Coronary artery (tissue), 2 donors: Measurements from ENCODE around the gene CYP17A1.

Experiments
- DNase-seq: peaks from one replicate; pipeline ENCODE4 v3.0.0-alpha.2; 2017; ENCODE audit warnings: low spot score
- H3K27ac ChIP-seq, 2 donors: fragments of 200-600 bp; sonication (generic); one replicate each; pipeline ENCODE4 v1.5.1; 2016 to 2019
- H3K4me3 ChIP-seq: fragments of 200-600 bp; sonication (generic); 2 replicates; pipeline ENCODE4 v1.5.1; 2016; ENCODE audit warnings: mild to moderate bottlenecking, moderate library complexity
- CTCF ChIP-seq: fragments of 200-600 bp; sonication (generic); IDR thresholded peaks from one replicate; pipeline ENCODE4 v1.5.1; 2019; ENCODE audit warnings: antibody characterized with exemption

CYP17A1 gene

DNA sequence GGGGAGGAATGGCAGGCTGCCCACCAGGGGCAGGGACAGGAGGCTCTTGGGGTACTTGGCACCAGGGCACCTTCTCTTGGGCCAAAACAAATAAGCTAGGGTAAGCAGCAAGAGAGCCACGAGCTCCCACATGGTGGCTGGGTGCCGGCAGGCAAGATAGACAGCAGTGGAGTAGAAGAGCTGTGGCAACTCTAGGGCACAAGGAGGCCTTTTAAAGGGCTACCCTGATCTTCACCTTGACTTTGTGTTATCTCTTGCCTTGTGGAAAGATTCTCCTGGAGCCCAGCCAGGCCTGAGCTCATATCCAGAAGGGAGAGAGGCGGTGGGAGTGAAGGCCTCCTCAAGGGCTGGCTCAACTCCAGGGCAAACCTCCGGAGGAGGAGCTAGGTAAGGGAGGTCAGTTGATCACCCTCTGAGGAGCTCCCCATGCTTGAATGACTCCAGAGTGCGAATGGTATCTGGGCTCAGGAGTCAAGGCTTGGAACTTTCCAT, at the start of gene CYP17A1:
CYP17A1 (minus strand) TSS at position 184 of the 492 bp plus-strand sequence; CDS start at position 132, 52 bp downstream.
- Histone ChIP-seq H3K4me3 (no peak within 1 kb of the TSS), H3K27ac (no peak within 1 kb of the TSS)
- TF ChIP-seq CTCF: no peak
- no peak for DNase-seq

GRCh38 chr10:102880256-102880655, 43.0 kb upstream of the CYP17A1 start:
- no peak for DNase-seq
- TF ChIP-seq CTCF: no peak

GRCh38 chr10:102878629-102879028, 41.4 kb upstream of the CYP17A1 start:
- Histone ChIP-seq H3K27ac (no peak overlapping the region), H3K4me3 (no peak overlapping the region)
- no peak for TF ChIP-seq CTCF
- no peak for DNase-seq

More at GRCh38 chr10:102880256-102880655, 43.0 kb upstream of the CYP17A1 start:
- no peak overlapping the region for H3K27ac ChIP-seq
- no peak overlapping the region for H3K4me3 ChIP-seq

DNA sequence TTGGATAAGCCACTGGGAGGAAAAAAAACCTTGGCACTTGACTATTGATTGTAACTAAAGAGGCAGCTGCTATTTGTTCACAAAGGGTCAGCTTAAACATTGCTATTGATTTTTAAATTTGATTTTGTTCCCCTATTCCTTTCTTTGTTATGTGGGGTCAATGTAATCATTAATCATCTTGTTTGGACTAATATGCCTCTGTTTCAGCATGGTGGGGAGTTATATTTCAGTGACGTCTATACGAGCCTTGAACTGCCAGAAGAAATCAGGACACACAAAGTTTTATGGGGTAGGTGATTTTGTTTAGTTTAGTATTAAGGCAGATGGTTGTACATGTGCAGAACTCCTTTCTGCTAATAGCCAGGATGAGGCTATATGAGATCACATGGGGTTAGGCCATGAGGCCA, 39.5 kb upstream of the CYP17A1 start:
- no peak for DNase-seq
- H3K27ac ChIP-seq: no peak overlapping the region
- no peak overlapping the region for H3K4me3 ChIP-seq
- no peak for TF ChIP-seq CTCF

DNA sequence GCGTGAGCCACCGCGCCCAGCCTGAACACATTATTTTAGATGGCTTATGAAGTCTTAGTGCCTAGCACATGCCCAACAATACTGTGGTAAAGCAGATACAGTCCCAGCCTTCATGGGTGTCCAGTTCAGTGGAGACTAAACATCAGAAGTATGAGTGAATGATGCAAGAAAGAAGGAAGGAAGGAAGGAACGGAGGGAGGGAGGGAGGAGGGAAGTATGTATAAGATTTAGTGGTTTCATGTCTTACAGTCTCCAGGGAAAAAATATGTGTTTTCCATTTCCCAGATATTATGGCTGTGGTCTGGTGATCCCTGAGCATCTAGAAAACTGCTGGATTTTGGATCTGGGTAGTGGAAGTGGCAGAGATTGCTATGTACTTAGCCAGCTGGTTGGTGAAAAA, 35.0 kb upstream of the CYP17A1 start:
- no peak overlapping the region for H3K27ac ChIP-seq
- no peak for DNase-seq
- no peak for TF ChIP-seq CTCF

DNA sequence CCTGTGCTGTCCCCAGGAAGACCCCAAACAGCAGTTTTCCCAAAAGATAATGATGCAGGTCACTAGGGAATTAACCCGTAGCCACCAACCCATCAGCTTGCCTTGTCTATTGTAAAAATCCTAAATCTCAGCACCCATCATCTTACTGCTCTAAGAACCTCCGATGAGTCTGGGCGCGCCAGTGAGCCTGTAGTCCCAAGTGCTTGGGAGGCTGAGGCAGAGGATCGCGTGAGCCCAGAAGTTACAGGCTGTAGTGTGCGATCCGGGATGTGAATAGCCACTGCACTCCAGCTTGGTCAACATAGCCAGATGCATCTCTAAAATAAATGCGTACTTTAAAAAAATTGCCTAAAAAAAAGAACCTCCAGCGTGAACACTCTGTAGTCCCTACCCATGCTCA, 33.0 kb upstream of the CYP17A1 start:
- DNase-seq: no peak
- H3K4me3 ChIP-seq: peak overlapping the region; percentile 76
- H3K27ac ChIP-seq: no peak overlapping the region
- no peak for TF ChIP-seq CTCF

More for the DNA sequence above, 35.0 kb upstream of the CYP17A1 start:
- no peak overlapping the region for H3K4me3 ChIP-seq
